ENCODE data around the gene CD151. TPM values are rescaled to one million over a fixed set of nuclear protein-coding genes. Genes with fewer than 3 reads are reported as not detected.

The CD151 gene
- total and polyA plus RNA-seq, 2 experiments from 2014 or later = 62.9 to 109 TPM

GRCh38 chr11:869399-870126 lies 36.8 kb downstream of the CD151 start:
- H3K4me1 ChIP-seq (ENCODE audit: insufficient read depth) = no peaks in the 10 kb centered on the region; the same call in 1 of the 2 replicates
- H4K20me1 ChIP-seq (replicated peaks; ENCODE audit: insufficient read depth) = peaks cover 11% of the 10 kb centered on the region
- H3K4me1 Mint-ChIP-seq = peaks cover 7% of the 10 kb centered on the region
- H3K4me2 ChIP-seq = no peak overlapping the region
- TF ChIP-seq POLR2AphosphoS5 (IDR thresholded peaks at IDR 0.05; ENCODE audit: low read depth) (no peak), JUNB (IDR thresholded peaks at IDR 0.05; ENCODE audit: unreplicated experiment) (no peak), ZNF114 (CRISPR knock-in tag; IDR thresholded peaks at IDR 0.05) (no peak), ZNF331 (CRISPR knock-in tag; IDR thresholded peaks at IDR 0.05; ENCODE audit: low read depth) (no peak), EZH2 (IDR thresholded peaks at IDR 0.05; ENCODE audit: low read depth, unreplicated experiment) (no peak), CREB1 (CRISPR knock-in tag; IDR thresholded peaks at IDR 0.05; ENCODE audit: low read depth) (no peak), REST (IDR thresholded peaks at IDR 0.05; ENCODE audit: unreplicated experiment) (no peak), EZH2phosphoT487 (IDR thresholded peaks at IDR 0.05; ENCODE audit: unreplicated experiment) (no peak), ZNF462 (CRISPR knock-in tag; IDR thresholded peaks at IDR 0.05) (no peak), CTCF (conservative IDR thresholded peaks at IDR 0.05; ENCODE audit: low read depth in 2 of 2) (no peak), NANOG (IDR thresholded peaks at IDR 0.05; ENCODE audit: borderline replicate concordance) (no peak), STAT1 (IDR thresholded peaks at IDR 0.05; ENCODE audit: unreplicated experiment) (no peak)
- TF ChIP-seq, protein P1, sequence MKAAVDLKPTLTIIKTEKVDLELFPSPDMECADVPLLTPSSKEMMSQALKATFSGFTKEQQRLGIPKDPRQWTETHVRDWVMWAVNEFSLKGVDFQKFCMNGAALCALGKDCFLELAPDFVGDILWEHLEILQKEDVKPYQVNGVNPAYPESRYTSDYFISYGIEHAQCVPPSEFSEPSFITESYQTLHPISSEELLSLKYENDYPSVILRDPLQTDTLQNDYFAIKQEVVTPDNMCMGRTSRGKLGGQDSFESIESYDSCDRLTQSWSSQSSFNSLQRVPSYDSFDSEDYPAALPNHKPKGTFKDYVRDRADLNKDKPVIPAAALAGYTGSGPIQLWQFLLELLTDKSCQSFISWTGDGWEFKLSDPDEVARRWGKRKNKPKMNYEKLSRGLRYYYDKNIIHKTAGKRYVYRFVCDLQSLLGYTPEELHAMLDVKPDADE (IDR thresholded peaks at IDR 0.05) = no peak
- H3K4me3 ChIP-seq = no peak overlapping the region
- no peak overlapping the region for H3K27ac Mint-ChIP-seq
- no peaks in the 10 kb centered on the region for H3K36me3 ChIP-seq (ENCODE audit: insufficient read depth)
- no peak for DNase-seq (ENCODE audit: low spot score)
- H3K27ac ChIP-seq (ENCODE audit: low read depth) = no peak overlapping the region
- H3K36me3 Mint-ChIP-seq (ENCODE audit: low read depth) = peaks cover 8% of the 10 kb centered on the region
- peak; percentile 4; the same call in 2 of the 3 replicates for ATAC-seq
- H3K9me2 ChIP-seq (ENCODE audit: insufficient read depth) = no peaks in the 10 kb centered on the region
- peaks cover 21% of the 10 kb centered on the region; the same call in 1 of the 2 replicates for H3F3A ChIP-seq (replicated peaks; ENCODE audit: low read depth)
- no peaks in the 10 kb centered on the region for H3K27me3 ChIP-seq (ENCODE audit: insufficient read depth)
- no peaks in the 10 kb centered on the region for H3K79me2 ChIP-seq (replicated peaks; ENCODE audit: insufficient read depth)
- no peak overlapping the region for H3K4me3 Mint-ChIP-seq
- no peaks in the 10 kb centered on the region for H3K9me3 Mint-ChIP-seq
- no peak overlapping the region for H2AFZ ChIP-seq
- H3K27me3 Mint-ChIP-seq (ENCODE audit: insufficient read depth, low read depth, poor library complexity) = peaks cover 33% of the 10 kb centered on the region
